NCI-H146 treated with DMSO at 0.1 percent for 48 hours (cell line): ENCODE results near the gene BNC2.

Experiments used
- DNase-seq: peaks from one replicate; lab custom pipeline; 2025; ENCODE audit not compliant: unreplicated experiment; lab: John Stamatoyannopoulos, UW

The BNC2 gene

DNA sequence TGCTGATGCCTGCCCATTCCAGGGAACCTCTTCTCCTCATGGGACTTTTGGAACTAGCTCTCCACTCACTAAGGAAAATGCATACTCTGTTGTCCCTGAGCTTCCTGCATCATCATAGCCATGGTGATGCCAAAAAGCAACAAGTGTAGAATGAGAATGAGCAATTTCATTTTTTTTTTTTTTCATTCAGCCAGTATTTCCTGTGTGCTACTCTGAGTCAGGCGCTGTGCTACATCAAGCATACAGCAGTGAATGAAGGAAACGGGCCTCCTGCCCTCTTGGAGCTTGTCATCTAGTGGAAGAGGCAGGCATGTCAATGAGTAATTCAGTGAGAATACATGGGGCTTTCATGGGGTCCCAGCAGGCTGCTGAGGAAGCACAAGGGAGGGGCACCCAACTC is 483.1 kb downstream of the BNC2 start:
- DNase-seq = no peak

DNA sequence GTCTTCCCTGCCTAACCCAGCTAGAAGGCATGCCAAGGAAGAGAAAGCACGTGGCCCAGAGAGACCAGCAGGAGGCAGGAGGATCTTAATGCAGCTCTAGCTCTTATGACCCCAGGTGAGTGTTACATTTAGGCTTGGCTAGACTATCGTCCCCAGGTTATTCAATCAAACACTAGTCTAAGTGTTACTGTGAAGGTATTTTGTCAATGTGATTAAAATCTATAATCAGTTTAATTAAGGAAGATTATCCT is 483.7 kb downstream of the BNC2 start:
- DNase-seq = no peak

GRCh38 chr9:16386007-16386826 is 484.3 kb downstream of the BNC2 start:
- no peak for DNase-seq

GRCh38 chr9:16385590-16385989 is 484.9 kb downstream of the BNC2 start:
- no peak for DNase-seq

- DNase-seq = no peak
Observed at GRCh38 chr9:16384993-16385392, 485.5 kb downstream of the BNC2 start.

- no peak for DNase-seq
Observed at GRCh38 chr9:16377311-16377710, 493.2 kb downstream of the BNC2 start.

DNA sequence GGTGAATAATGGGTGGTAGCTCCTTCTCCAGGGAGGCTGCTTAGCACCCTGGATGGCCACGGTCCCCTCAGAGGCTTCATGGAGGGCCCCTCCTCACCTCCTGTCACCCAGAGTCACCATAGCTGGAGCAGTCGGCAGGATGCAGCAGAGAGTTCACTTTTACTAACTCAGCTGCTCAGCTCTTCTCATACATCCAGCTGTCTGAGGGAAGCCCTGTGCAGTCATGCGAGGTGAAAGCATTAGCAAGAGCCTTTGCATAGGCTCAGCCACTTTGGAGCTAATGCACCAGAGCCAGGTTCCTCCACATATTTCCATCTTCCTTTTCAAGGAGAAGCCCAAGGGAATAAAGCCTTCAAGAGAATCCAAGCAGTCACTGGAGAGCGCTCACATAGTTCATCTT is 499.2 kb downstream of the BNC2 start:
- DNase-seq = no peak

DNA sequence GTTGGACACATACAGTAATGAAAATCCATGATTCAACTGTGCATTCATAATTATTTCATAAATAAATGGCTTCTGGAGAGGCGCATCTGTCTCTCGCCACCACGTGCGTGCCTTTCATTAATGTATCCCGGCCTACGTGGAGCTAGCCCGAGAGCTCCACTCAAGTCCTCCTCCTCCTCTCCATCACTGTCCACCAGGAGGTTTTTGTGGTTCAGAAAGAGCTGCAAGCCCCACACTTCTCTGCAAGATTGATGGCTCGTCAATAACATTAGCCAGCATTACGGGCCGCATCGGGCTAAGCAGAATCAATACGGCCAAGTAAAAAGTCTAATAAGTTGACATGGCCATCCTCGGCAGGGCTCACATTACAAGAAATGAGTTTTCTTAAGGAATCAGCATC is 499.8 kb downstream of the BNC2 start:
- DNase-seq = no peak

DNA sequence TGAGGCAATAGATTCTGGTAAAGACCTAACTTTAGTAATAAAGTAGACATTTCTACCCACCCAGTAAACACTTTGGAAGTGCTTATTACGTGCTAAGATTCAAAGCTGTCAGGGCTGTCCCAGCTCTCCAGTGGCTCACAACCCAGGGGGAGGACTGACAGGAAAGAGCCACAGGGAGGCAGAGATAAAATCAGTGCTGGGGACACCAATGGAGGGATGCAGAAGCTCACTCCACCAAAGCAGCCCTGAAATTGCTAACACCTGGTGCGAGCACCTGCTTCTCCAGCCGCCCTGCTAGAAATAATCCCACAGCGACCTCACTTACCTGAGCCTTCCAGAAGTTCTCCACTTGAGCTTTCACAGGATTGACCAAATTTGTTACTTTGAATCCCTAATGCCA is 501.0 kb downstream of the BNC2 start:
- DNase-seq = no peak

- no peak for DNase-seq
Observed at GRCh38 chr9:16368237-16369087, 502.0 kb downstream of the BNC2 start.

DNA sequence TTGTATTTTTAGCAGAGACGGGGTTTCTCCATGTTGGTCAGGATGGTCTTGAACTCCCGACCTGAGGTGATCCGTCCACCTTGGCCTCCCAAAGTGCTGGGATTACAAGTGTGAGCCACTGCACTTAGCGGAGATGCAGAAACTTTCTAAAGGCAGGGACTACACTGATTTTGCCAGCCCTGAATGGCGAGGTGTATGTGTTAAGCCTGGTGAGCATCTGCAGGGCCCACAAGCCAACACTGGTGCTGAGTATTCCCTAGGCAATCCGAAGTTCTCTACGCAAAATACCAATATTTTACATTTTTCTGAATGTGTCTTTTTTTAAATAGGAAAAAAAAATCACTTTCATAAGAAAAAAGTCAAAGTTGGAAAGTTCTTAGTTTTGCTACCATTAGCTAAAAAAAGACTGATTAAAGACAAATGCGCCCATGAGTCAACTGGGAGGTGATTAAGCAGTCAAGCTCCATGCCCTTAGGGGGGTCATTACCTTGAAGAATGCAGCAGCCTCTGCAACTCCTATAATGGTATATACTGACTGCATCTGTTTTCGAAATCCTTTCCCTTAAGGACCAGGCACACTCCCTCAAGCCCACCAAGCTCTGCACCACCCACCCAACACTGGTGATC is 502.8 kb downstream of the BNC2 start:
- no peak for DNase-seq

- no peak for DNase-seq
Observed at GRCh38 chr9:16364347-16364746, 506.1 kb downstream of the BNC2 start.

GRCh38 chr9:16363916-16364315 is 506.6 kb downstream of the BNC2 start:
- no peak for DNase-seq

DNA sequence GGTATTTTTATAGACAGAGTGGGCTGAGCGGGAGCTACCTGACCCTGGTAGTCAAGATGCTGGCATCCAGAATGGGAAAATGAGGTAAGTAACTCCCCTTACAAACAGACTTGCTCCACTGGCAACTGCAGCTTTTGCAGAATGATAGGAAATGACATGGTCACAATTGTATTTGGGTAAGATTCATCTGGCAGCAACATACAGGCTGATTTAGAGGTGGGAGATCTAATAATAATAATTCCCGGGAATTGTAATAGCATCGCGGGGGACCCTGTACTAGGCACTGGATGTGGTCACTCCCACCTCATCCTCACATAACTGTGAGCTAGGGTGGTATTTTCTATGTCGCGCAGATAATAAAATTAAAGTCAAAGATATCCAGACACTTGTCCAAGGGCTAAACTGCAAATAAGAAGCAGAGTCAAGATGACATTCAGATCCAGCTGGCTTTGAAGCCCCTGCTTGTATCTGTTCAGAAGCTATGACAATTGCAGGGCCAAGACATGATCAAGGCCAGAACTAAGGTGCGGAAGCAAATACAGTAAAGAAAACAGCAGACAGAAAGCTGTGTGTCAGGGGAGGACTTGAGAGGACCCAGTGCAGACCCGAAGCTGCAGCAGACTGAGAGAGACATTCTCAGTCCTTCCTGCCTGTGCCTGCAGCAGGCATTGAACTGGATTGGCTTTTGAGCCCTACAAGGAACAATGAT is 507.2 kb downstream of the BNC2 start:
- DNase-seq = no peak

- DNase-seq = no peak
Observed at GRCh38 chr9:16361939-16362338, 508.5 kb downstream of the BNC2 start.

DNA sequence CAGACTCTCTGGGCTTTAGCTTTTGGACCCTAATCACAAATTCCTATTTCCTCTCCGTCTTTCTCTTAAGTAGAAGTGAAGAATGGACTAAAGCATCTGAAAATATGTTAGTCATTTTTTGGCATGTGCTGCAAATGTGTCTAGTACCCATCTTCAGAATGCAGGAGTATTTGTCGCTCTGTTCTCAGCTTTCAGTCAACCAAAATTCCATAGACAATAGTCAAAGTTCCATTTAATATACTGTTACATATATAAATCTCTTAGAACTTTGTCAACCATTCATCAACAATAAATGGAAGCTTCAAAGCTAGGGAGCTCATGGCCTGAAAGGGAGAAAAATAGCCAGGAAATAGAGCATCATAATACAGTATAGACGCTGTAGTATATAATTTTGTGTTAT is 509.4 kb downstream of the BNC2 start:
- no peak for DNase-seq

DNA sequence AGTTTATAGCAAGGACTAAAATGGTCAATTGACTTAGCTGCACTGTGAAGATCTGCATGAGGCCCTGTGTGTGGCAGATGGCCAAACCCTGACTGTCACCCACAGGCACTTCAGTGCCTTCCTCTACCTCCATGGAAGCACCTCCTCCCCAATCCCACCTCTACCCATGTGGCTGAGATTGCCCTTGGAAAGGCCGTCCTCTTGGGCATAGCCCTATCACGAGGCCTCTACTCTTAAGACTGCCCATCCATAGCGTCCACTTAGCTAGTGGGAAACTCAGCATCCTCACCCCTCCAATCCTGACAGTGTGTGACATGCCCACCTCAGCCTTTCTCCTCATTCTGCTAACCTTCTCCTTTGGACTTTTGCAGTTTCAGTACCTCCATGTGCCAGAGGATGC is 510.2 kb downstream of the BNC2 start:
- DNase-seq = no peak
